ENCODE results near the gene TRAPPC10. TPM values are rescaled to one million over a fixed set of nuclear protein-coding genes. Genes with fewer than 3 reads are reported as not detected.
"Not testable (repeated sequence)": the region's sequence is repeated elsewhere in the genome, so short reads cannot be mapped to it uniquely, and the experiment has no call there.

Gene TRAPPC10
- total RNA-seq, 2 donors from 2014 or later = 36.8 to 40.1 TPM

GRCh38 chr21:44140552-44140932 is 128.4 kb downstream of the TRAPPC10 start:
- H3K9me3 ChIP-seq (ENCODE audit: control insufficient read depth, low read length); H3K9ac ChIP-seq (ENCODE audit: extremely low read depth, low read length, poor library complexity, severe bottlenecking); H3K27ac Mint-ChIP-seq; H3K27me3 Mint-ChIP-seq (ENCODE audit: insufficient read depth); H3K36me3 Mint-ChIP-seq (ENCODE audit: low read depth); H3K4me3 Mint-ChIP-seq; H3K27ac ChIP-seq (ENCODE audit: low read depth, low read length); H3K9me3 Mint-ChIP-seq; DNase-seq; H3K36me3 ChIP-seq (ENCODE audit: control insufficient read depth, insufficient read depth, low read length); H3K27me3 ChIP-seq (ENCODE audit: control insufficient read depth, insufficient read depth, low read length, poor library complexity, severe bottlenecking); H3K4me3 ChIP-seq (ENCODE audit: low read length); H3K4me1 Mint-ChIP-seq; H3K4me1 ChIP-seq (ENCODE audit: control insufficient read depth, insufficient read depth, low read length): not testable (repeated sequence)
- no CpG with 5 or more reads among the region's 18 CpGs for WGBS, 2 experiments (ENCODE audit: insufficient coverage in 1 of 2, insufficient read length in 1 of 2)

- not testable (repeated sequence) for H3K4me3 Mint-ChIP-seq, H3K27ac Mint-ChIP-seq, H3K4me1 Mint-ChIP-seq
Observed at GRCh38 chr21:44142470-44142869, 130.4 kb downstream of the TRAPPC10 start.

GRCh38 chr21:44143380-44143779 is 131.3 kb downstream of the TRAPPC10 start:
- H3K27ac Mint-ChIP-seq; DNase-seq; H3K4me3 Mint-ChIP-seq; H3K27me3 ChIP-seq (ENCODE audit: control insufficient read depth, insufficient read depth, low read length, poor library complexity, severe bottlenecking); H3K36me3 Mint-ChIP-seq (ENCODE audit: low read depth); H3K27ac ChIP-seq (ENCODE audit: low read depth, low read length); H3K9me3 ChIP-seq (ENCODE audit: control insufficient read depth, low read length); H3K27me3 Mint-ChIP-seq (ENCODE audit: insufficient read depth); H3K4me1 ChIP-seq (ENCODE audit: control insufficient read depth, insufficient read depth, low read length); H3K9me3 Mint-ChIP-seq; H3K4me1 Mint-ChIP-seq; H3K9ac ChIP-seq (ENCODE audit: extremely low read depth, low read length, poor library complexity, severe bottlenecking); H3K4me3 ChIP-seq (ENCODE audit: low read length); H3K36me3 ChIP-seq (ENCODE audit: control insufficient read depth, insufficient read depth, low read length): not testable (repeated sequence)
- WGBS, 2 experiments (ENCODE audit: insufficient coverage in 1 of 2, insufficient read length in 1 of 2) = no CpG with 5 or more reads among the region's 17 CpGs

More at GRCh38 chr21:44142470-44142869, 130.4 kb downstream of the TRAPPC10 start:
- H3K4me3 ChIP-seq (ENCODE audit: low read length); H3K36me3 ChIP-seq (ENCODE audit: control insufficient read depth, insufficient read depth, low read length); H3K27me3 Mint-ChIP-seq (ENCODE audit: insufficient read depth); H3K9me3 ChIP-seq (ENCODE audit: control insufficient read depth, low read length); H3K9ac ChIP-seq (ENCODE audit: extremely low read depth, low read length, poor library complexity, severe bottlenecking); DNase-seq; H3K36me3 Mint-ChIP-seq (ENCODE audit: low read depth); H3K4me1 ChIP-seq (ENCODE audit: control insufficient read depth, insufficient read depth, low read length); H3K9me3 Mint-ChIP-seq; H3K27me3 ChIP-seq (ENCODE audit: control insufficient read depth, insufficient read depth, low read length, poor library complexity, severe bottlenecking); H3K27ac ChIP-seq (ENCODE audit: low read depth, low read length): not testable (repeated sequence)
- WGBS, 2 experiments (ENCODE audit: insufficient coverage in 1 of 2, insufficient read length in 1 of 2) = no CpG with 5 or more reads among the region's 10 CpGs

DNA sequence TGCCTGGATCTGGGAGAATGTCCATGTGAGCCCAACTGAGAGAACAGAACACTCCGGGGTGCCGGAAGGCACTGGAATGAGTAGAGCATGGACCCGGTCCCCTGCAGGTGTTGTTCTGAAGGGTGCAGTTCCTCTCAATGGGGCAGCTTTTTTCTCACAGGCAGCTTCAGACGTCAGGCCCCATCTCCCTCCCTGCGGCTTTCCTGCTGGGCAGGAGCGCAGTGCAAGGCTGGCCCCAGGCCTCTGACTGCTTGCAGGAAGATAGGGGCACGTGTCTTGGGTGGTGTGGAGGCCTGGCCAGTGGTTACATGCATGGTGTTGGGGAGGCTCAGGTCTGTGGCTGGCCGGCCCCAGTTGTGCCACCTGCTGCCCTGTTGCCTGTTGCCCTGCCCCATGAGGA is 131.9 kb downstream of the TRAPPC10 start:
- not testable (repeated sequence) for DNase-seq; H3K27me3 Mint-ChIP-seq (ENCODE audit: insufficient read depth); H3K27ac Mint-ChIP-seq; H3K27ac ChIP-seq (ENCODE audit: low read depth, low read length); H3K27me3 ChIP-seq (ENCODE audit: control insufficient read depth, insufficient read depth, low read length, poor library complexity, severe bottlenecking); H3K4me1 ChIP-seq (ENCODE audit: control insufficient read depth, insufficient read depth, low read length); H3K4me1 Mint-ChIP-seq; H3K36me3 ChIP-seq (ENCODE audit: control insufficient read depth, insufficient read depth, low read length); H3K36me3 Mint-ChIP-seq (ENCODE audit: low read depth); H3K9me3 Mint-ChIP-seq; H3K4me3 ChIP-seq (ENCODE audit: low read length); H3K9ac ChIP-seq (ENCODE audit: extremely low read depth, low read length, poor library complexity, severe bottlenecking); H3K9me3 ChIP-seq (ENCODE audit: control insufficient read depth, low read length); H3K4me3 Mint-ChIP-seq
- no CpG with 5 or more reads among the region's 8 CpGs for WGBS, 2 experiments (ENCODE audit: insufficient coverage in 1 of 2, insufficient read length in 1 of 2)

GRCh38 chr21:44144784-44145602 is 132.9 kb downstream of the TRAPPC10 start:
- not testable (repeated sequence) for H3K27me3 Mint-ChIP-seq (ENCODE audit: insufficient read depth)

GRCh38 chr21:44145616-44146015 is 133.5 kb downstream of the TRAPPC10 start:
- H3K27me3 ChIP-seq (ENCODE audit: control insufficient read depth, insufficient read depth, low read length, poor library complexity, severe bottlenecking); H3K4me3 ChIP-seq (ENCODE audit: low read length); H3K9me3 Mint-ChIP-seq; DNase-seq; H3K36me3 ChIP-seq (ENCODE audit: control insufficient read depth, insufficient read depth, low read length); H3K4me1 Mint-ChIP-seq; H3K9me3 ChIP-seq (ENCODE audit: control insufficient read depth, low read length); H3K9ac ChIP-seq (ENCODE audit: extremely low read depth, low read length, poor library complexity, severe bottlenecking); H3K36me3 Mint-ChIP-seq (ENCODE audit: low read depth); H3K27ac Mint-ChIP-seq; H3K4me3 Mint-ChIP-seq; H3K27ac ChIP-seq (ENCODE audit: low read depth, low read length); H3K4me1 ChIP-seq (ENCODE audit: control insufficient read depth, insufficient read depth, low read length); H3K27me3 Mint-ChIP-seq (ENCODE audit: insufficient read depth): not testable (repeated sequence)
- WGBS, 2 experiments (ENCODE audit: insufficient coverage in 1 of 2, insufficient read length in 1 of 2) = no CpG with 5 or more reads among the region's 12 CpGs

More at GRCh38 chr21:44144784-44145602, 132.9 kb downstream of the TRAPPC10 start:
- DNase-seq; H3K27ac Mint-ChIP-seq; H3K9me3 ChIP-seq (ENCODE audit: control insufficient read depth, low read length); H3K4me1 ChIP-seq (ENCODE audit: control insufficient read depth, insufficient read depth, low read length); H3K36me3 Mint-ChIP-seq (ENCODE audit: low read depth); H3K4me3 Mint-ChIP-seq; H3K36me3 ChIP-seq (ENCODE audit: control insufficient read depth, insufficient read depth, low read length); H3K27me3 ChIP-seq (ENCODE audit: control insufficient read depth, insufficient read depth, low read length, poor library complexity, severe bottlenecking); H3K4me1 Mint-ChIP-seq; H3K9me3 Mint-ChIP-seq; H3K27ac ChIP-seq (ENCODE audit: low read depth, low read length); H3K9ac ChIP-seq (ENCODE audit: extremely low read depth, low read length, poor library complexity, severe bottlenecking); H3K4me3 ChIP-seq (ENCODE audit: low read length): not testable (repeated sequence)
- no CpG with 5 or more reads among the region's 22 CpGs for WGBS, 2 experiments (ENCODE audit: insufficient coverage in 1 of 2, insufficient read length in 1 of 2)

DNA sequence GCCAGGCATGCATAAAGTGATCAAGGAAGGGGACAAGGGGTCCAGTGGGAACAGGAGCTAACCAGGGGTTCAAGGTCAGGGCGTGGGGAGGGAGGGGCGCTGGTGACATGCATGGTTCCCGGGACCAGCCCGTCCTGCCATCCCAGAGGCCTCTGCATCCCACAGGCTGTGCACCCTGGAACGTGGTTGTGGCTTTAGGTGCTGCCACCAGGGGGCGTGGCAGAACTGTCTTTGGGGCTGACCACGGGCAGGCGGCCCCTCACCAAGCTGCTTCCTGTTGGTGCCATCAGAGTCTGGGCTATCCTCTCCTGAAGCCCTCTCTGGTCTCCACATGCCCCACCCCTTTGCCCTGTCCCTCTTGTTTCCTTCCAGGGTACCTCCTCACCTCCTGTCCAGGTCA is 135.0 kb downstream of the TRAPPC10 start:
- not testable (repeated sequence) for H3K4me1 ChIP-seq (ENCODE audit: control insufficient read depth, insufficient read depth, low read length); H3K4me1 Mint-ChIP-seq; H3K27me3 Mint-ChIP-seq (ENCODE audit: insufficient read depth); H3K4me3 Mint-ChIP-seq; H3K36me3 ChIP-seq (ENCODE audit: control insufficient read depth, insufficient read depth, low read length); H3K27ac Mint-ChIP-seq; H3K4me3 ChIP-seq (ENCODE audit: low read length); H3K27ac ChIP-seq (ENCODE audit: low read depth, low read length); H3K9me3 Mint-ChIP-seq; H3K9ac ChIP-seq (ENCODE audit: extremely low read depth, low read length, poor library complexity, severe bottlenecking); H3K9me3 ChIP-seq (ENCODE audit: control insufficient read depth, low read length); DNase-seq; H3K27me3 ChIP-seq (ENCODE audit: control insufficient read depth, insufficient read depth, low read length, poor library complexity, severe bottlenecking); H3K36me3 Mint-ChIP-seq (ENCODE audit: low read depth)
- no CpG with 5 or more reads among the region's 8 CpGs for WGBS, 2 experiments (ENCODE audit: insufficient coverage in 1 of 2, insufficient read length in 1 of 2)

Data from endodermal cell (in vitro differentiated cells).